ENCODE measurements around the gene MRFAP1L1. TPM values are rescaled to one million over a fixed set of nuclear protein-coding genes. Genes with fewer than 3 reads are reported as not detected.

MRFAP1L1 gene
- total RNA-seq, 1 donor: 38.0 TPM

GRCh38 chr4:6684656-6685055, 25.0 kb downstream of the MRFAP1L1 start:
- H3K4me1 ChIP-seq (ENCODE audit: insufficient read depth, low read length): peaks cover 12% of the 10 kb centered on the region
- no peak overlapping the region for H3K27ac ChIP-seq (ENCODE audit: low read depth, low read length)
- no peaks in the 10 kb centered on the region for H3K9me3 ChIP-seq (ENCODE audit: low read depth, low read length)
- DNase-seq (ENCODE audit: insufficient read length, low spot score, missing footprints): no peak
- no peak overlapping the region for H3K4me2 ChIP-seq (ENCODE audit: insufficient read depth, low read length)
- no peaks in the 10 kb centered on the region for H3K27me3 ChIP-seq (ENCODE audit: insufficient read depth, low read length)
- no peak for TF ChIP-seq CTCF (IDR thresholded peaks at IDR 0.05; ENCODE audit: extremely low read depth, low read depth, low read length)
- no peaks in the 10 kb centered on the region for H3K36me3 ChIP-seq (ENCODE audit: insufficient read depth, low read length)
- no peak overlapping the region for H2AFZ ChIP-seq (ENCODE audit: low read length)
- H3K4me3 ChIP-seq (ENCODE audit: insufficient read depth, low read length): no peak overlapping the region
- no peaks in the 10 kb centered on the region for H4K20me1 ChIP-seq (ENCODE audit: insufficient read depth, low read length)
- no peaks in the 10 kb centered on the region for H3K79me2 ChIP-seq (ENCODE audit: insufficient read depth, low read length)

GRCh38 chr4:6682862-6683590, 26.6 kb downstream of the MRFAP1L1 start:
- TF ChIP-seq CTCF (IDR thresholded peaks at IDR 0.05; ENCODE audit: extremely low read depth, low read depth, low read length): no peak
- H2AFZ ChIP-seq (ENCODE audit: low read length): no peak overlapping the region

GRCh38 chr4:6681191-6681590, 28.5 kb downstream of the MRFAP1L1 start:
- DNase-seq (ENCODE audit: insufficient read length, low spot score, missing footprints): no peak
- no peak overlapping the region for H3K4me3 ChIP-seq (ENCODE audit: insufficient read depth, low read length)
- H3K36me3 ChIP-seq (ENCODE audit: insufficient read depth, low read length): peaks cover 5% of the 10 kb centered on the region
- H2AFZ ChIP-seq (ENCODE audit: low read length): no peak overlapping the region
- H3K79me2 ChIP-seq (ENCODE audit: insufficient read depth, low read length): peaks cover 12% of the 10 kb centered on the region
- peaks cover 8% of the 10 kb centered on the region for H4K20me1 ChIP-seq (ENCODE audit: insufficient read depth, low read length)
- H3K9me3 ChIP-seq (ENCODE audit: low read depth, low read length): no peaks in the 10 kb centered on the region
- H3K27ac ChIP-seq (ENCODE audit: low read depth, low read length): no peak overlapping the region
- H3K4me1 ChIP-seq (ENCODE audit: insufficient read depth, low read length): no peaks in the 10 kb centered on the region
- no peaks in the 10 kb centered on the region for H3K27me3 ChIP-seq (ENCODE audit: insufficient read depth, low read length)
- no peak for TF ChIP-seq CTCF (IDR thresholded peaks at IDR 0.05; ENCODE audit: extremely low read depth, low read depth, low read length)
- no peak overlapping the region for H3K4me2 ChIP-seq (ENCODE audit: insufficient read depth, low read length)

More at GRCh38 chr4:6682862-6683590, 26.6 kb downstream of the MRFAP1L1 start:
- Histone ChIP-seq H3K4me3 (ENCODE audit: insufficient read depth, low read length) (no peak overlapping the region), H3K27ac (ENCODE audit: low read depth, low read length) (no peak overlapping the region), H3K27me3 (ENCODE audit: insufficient read depth, low read length) (no peaks in the 10 kb centered on the region), H4K20me1 (ENCODE audit: insufficient read depth, low read length) (no peaks in the 10 kb centered on the region), H3K79me2 (ENCODE audit: insufficient read depth, low read length) (no peaks in the 10 kb centered on the region), H3K4me2 (ENCODE audit: insufficient read depth, low read length) (no peak overlapping the region), H3K9me3 (ENCODE audit: low read depth, low read length) (no peaks in the 10 kb centered on the region), H3K36me3 (ENCODE audit: insufficient read depth, low read length) (no peaks in the 10 kb centered on the region), H3K4me1 (ENCODE audit: insufficient read depth, low read length) (no peaks in the 10 kb centered on the region)
- peak; percentile 36 for DNase-seq (ENCODE audit: insufficient read length, low spot score, missing footprints)

- H3K27me3 ChIP-seq (ENCODE audit: insufficient read depth, low read length): no peaks in the 10 kb centered on the region
- no peaks in the 10 kb centered on the region for H3K9me3 ChIP-seq (ENCODE audit: low read depth, low read length)
- peaks cover 19% of the 10 kb centered on the region for H3K79me2 ChIP-seq (ENCODE audit: insufficient read depth, low read length)
- no peak overlapping the region for H3K27ac ChIP-seq (ENCODE audit: low read depth, low read length)
- H3K4me1 ChIP-seq (ENCODE audit: insufficient read depth, low read length): peaks cover 6% of the 10 kb centered on the region
- H3K4me2 ChIP-seq (ENCODE audit: insufficient read depth, low read length): no peak overlapping the region
- H3K36me3 ChIP-seq (ENCODE audit: insufficient read depth, low read length): peaks cover 7% of the 10 kb centered on the region
- peak; percentile 64 for DNase-seq (ENCODE audit: insufficient read length, low spot score, missing footprints)
- H2AFZ ChIP-seq (ENCODE audit: low read length): no peak overlapping the region
- peak; percentile 10 for TF ChIP-seq CTCF (IDR thresholded peaks at IDR 0.05; ENCODE audit: extremely low read depth, low read depth, low read length)
- H4K20me1 ChIP-seq (ENCODE audit: insufficient read depth, low read length): peaks cover 15% of the 10 kb centered on the region
- H3K4me3 ChIP-seq (ENCODE audit: insufficient read depth, low read length): no peak overlapping the region
These were observed 29.2 kb downstream of the MRFAP1L1 start for GRCh38 chr4:6680372-6681034.

All from osteoblast (primary cell).